ENCODE results near the gene RPS6KA5.

RPS6KA5 gene

DNA sequence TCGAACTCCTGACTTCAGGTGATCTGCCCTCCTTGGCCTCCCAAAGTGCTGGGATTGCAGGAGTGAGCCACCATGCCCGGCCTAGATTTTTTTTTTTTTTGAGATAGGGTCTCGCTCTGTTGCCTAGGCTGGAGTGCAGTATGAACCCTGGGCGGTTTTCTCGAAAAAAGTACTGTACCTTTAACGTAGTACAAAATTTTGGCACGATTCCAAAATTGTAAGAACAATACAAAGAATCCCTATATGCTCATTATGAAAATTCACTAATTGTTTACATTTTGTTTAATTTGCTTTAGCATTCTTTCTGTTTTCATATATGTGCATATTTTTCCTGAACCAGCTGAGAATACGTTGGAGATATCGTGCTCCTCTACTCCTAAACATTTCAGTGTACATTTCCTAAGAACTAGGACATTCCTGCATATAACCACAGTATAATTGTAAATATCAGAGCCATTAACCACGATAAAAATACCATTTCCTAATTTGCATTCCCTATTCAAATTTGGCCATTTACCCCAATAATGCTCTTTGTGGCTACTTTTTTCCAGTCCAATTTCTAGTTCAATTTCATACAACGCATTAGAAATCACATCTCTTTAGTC, 97.8 kb downstream of the RPS6KA5 start:
- Histone ChIP-seq H3K79me2 (ENCODE audit: low read length) (no peaks in the 10 kb centered on the region), H3K9me2 (replicated peaks; ENCODE audit: insufficient read depth, low read length) (no peaks in the 10 kb centered on the region), H3K27me3 (replicated peaks; ENCODE audit: insufficient read depth, low read length) (no peaks in the 10 kb centered on the region), H3F3A (ENCODE audit: insufficient read depth, low read length) (no peaks in the 10 kb centered on the region), H3K4me3 (ENCODE audit: low read length) (no peak overlapping the region), H3K9ac (ENCODE audit: low read length) (no peak overlapping the region), H3K4me2 (ENCODE audit: low read depth, low read length) (no peak overlapping the region), H2AFZ (ENCODE audit: low read length) (no peak overlapping the region), H3K36me3 (replicated peaks; ENCODE audit: insufficient read depth, low read length) (no peaks in the 10 kb centered on the region), H3K4me1 (ENCODE audit: low read length) (no peaks in the 10 kb centered on the region), H3K9me3 (replicated peaks; ENCODE audit: insufficient read depth, low read length) (no peaks in the 10 kb centered on the region), H4K20me1 (ENCODE audit: insufficient read depth, low read length) (no peaks in the 10 kb centered on the region), H3K27ac (ENCODE audit: low read length) (no peak overlapping the region)
- DNase-seq, result no peak
- TF ChIP-seq EZH2phosphoT487 (IDR thresholded peaks at IDR 0.05; ENCODE audit: low read length) (no peak), EZH2 (optimal IDR thresholded peaks at IDR 0.05; ENCODE audit: low read depth, low read length) (no peak)
- TF ChIP-seq, protein P1, sequence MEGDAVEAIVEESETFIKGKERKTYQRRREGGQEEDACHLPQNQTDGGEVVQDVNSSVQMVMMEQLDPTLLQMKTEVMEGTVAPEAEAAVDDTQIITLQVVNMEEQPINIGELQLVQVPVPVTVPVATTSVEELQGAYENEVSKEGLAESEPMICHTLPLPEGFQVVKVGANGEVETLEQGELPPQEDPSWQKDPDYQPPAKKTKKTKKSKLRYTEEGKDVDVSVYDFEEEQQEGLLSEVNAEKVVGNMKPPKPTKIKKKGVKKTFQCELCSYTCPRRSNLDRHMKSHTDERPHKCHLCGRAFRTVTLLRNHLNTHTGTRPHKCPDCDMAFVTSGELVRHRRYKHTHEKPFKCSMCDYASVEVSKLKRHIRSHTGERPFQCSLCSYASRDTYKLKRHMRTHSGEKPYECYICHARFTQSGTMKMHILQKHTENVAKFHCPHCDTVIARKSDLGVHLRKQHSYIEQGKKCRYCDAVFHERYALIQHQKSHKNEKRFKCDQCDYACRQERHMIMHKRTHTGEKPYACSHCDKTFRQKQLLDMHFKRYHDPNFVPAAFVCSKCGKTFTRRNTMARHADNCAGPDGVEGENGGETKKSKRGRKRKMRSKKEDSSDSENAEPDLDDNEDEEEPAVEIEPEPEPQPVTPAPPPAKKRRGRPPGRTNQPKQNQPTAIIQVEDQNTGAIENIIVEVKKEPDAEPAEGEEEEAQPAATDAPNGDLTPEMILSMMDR (IDR thresholded peaks at IDR 0.05; ENCODE audit: low read length), result no peak

DNA sequence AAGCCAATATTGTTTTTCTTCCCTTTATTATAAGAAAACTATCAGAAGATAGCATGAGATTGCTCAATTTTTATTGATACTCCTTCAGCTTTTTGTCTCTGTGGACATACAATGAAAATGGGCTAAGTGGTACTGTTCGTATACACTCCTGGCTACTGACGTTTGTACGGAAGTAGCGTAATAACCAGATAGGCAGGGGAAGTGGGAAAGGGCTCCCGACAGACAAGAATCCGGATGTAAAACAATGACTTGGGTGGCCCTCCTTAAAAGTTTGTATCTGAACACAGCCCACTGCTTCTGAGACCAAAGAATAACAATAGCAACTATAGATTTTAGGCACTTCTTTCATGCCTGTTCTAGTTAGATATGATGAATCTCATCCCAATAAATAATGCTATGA, 99.6 kb downstream of the RPS6KA5 start:
- no peaks in the 10 kb centered on the region for H3F3A ChIP-seq (ENCODE audit: insufficient read depth, low read length)
- H3K9ac ChIP-seq (ENCODE audit: low read length), result no peak overlapping the region
- DNase-seq, result no peak
- no peaks in the 10 kb centered on the region for H3K36me3 ChIP-seq (replicated peaks; ENCODE audit: insufficient read depth, low read length)
- no peaks in the 10 kb centered on the region for H3K79me2 ChIP-seq (ENCODE audit: low read length)
- no peaks in the 10 kb centered on the region for H4K20me1 ChIP-seq (ENCODE audit: insufficient read depth, low read length)
- no peaks in the 10 kb centered on the region for H3K9me2 ChIP-seq (replicated peaks; ENCODE audit: insufficient read depth, low read length)
- H3K9me3 ChIP-seq (replicated peaks; ENCODE audit: insufficient read depth, low read length), result no peaks in the 10 kb centered on the region
- no peak for TF ChIP-seq EZH2 (optimal IDR thresholded peaks at IDR 0.05; ENCODE audit: low read depth, low read length)
- TF ChIP-seq, protein P1 (IDR thresholded peaks at IDR 0.05; ENCODE audit: low read length), result no peak
- TF ChIP-seq EZH2phosphoT487 (IDR thresholded peaks at IDR 0.05; ENCODE audit: low read length), result no peak
- no peak overlapping the region for H3K4me2 ChIP-seq (ENCODE audit: low read depth, low read length)
- H3K27ac ChIP-seq (ENCODE audit: low read length), result no peak overlapping the region
- no peaks in the 10 kb centered on the region for H3K4me1 ChIP-seq (ENCODE audit: low read length)
- H3K4me3 ChIP-seq (ENCODE audit: low read length), result no peak overlapping the region
- no peak overlapping the region for H2AFZ ChIP-seq (ENCODE audit: low read length)
- H3K27me3 ChIP-seq (replicated peaks; ENCODE audit: insufficient read depth, low read length), result no peaks in the 10 kb centered on the region

DNA sequence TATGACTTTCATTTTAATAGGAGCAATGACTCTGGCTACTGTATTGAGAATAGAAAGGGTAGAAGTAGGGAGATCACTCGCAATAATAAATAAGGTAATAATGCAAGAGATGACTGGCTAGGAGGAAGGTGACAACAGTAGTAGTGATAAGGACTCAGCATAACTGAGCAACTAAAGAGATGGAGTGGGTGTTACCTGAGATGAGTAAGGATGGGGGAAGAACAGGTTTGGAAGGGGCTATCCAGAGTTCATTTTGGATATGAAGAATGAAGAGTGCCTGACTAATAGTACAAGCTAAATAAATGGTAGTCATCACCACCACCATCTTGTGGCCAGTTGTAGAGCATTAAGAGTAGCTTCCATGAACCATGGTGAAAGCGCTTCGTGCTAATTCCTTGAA, 101.1 kb downstream of the RPS6KA5 start:
- H3K27ac ChIP-seq (ENCODE audit: low read length), result no peak overlapping the region
- H3K9me3 ChIP-seq (replicated peaks; ENCODE audit: insufficient read depth, low read length), result no peaks in the 10 kb centered on the region
- H3K4me2 ChIP-seq (ENCODE audit: low read depth, low read length), result no peak overlapping the region
- H3F3A ChIP-seq (ENCODE audit: insufficient read depth, low read length), result no peaks in the 10 kb centered on the region
- H4K20me1 ChIP-seq (ENCODE audit: insufficient read depth, low read length), result no peaks in the 10 kb centered on the region
- no peak for TF ChIP-seq EZH2phosphoT487 (IDR thresholded peaks at IDR 0.05; ENCODE audit: low read length)
- TF ChIP-seq, protein P1 (IDR thresholded peaks at IDR 0.05; ENCODE audit: low read length), result no peak
- TF ChIP-seq EZH2 (optimal IDR thresholded peaks at IDR 0.05; ENCODE audit: low read depth, low read length), result no peak
- H3K9ac ChIP-seq (ENCODE audit: low read length), result no peak overlapping the region
- H3K9me2 ChIP-seq (replicated peaks; ENCODE audit: insufficient read depth, low read length), result no peaks in the 10 kb centered on the region
- H3K4me1 ChIP-seq (ENCODE audit: low read length), result no peaks in the 10 kb centered on the region
- H3K4me3 ChIP-seq (ENCODE audit: low read length), result no peak overlapping the region
- no peaks in the 10 kb centered on the region for H3K79me2 ChIP-seq (ENCODE audit: low read length)
- no peak overlapping the region for H2AFZ ChIP-seq (ENCODE audit: low read length)
- H3K27me3 ChIP-seq (replicated peaks; ENCODE audit: insufficient read depth, low read length), result no peaks in the 10 kb centered on the region
- no peaks in the 10 kb centered on the region for H3K36me3 ChIP-seq (replicated peaks; ENCODE audit: insufficient read depth, low read length)
- no peak for DNase-seq
